NCI-H2081 treated with DMSO at 0.1 percent for 48 hours (cell line): ENCODE measurements around the gene ARPC5.
"Not testable (repeated sequence)": the region's sequence is repeated elsewhere in the genome, so short reads cannot be mapped to it uniquely, and the experiment has no call there.

Experiments
- DNase-seq: peaks from one replicate; lab custom pipeline; 2025; lab: John Stamatoyannopoulos, UW

ARPC5 gene

GRCh38 chr1:183635606-183636333 is at the start of gene ARPC5:
Gene ARPC5 (minus strand): TSS chr1:183635783. CDS start chr1:183635659, 124 bp downstream.
- DNase-seq: peak; percentile 89

DNA sequence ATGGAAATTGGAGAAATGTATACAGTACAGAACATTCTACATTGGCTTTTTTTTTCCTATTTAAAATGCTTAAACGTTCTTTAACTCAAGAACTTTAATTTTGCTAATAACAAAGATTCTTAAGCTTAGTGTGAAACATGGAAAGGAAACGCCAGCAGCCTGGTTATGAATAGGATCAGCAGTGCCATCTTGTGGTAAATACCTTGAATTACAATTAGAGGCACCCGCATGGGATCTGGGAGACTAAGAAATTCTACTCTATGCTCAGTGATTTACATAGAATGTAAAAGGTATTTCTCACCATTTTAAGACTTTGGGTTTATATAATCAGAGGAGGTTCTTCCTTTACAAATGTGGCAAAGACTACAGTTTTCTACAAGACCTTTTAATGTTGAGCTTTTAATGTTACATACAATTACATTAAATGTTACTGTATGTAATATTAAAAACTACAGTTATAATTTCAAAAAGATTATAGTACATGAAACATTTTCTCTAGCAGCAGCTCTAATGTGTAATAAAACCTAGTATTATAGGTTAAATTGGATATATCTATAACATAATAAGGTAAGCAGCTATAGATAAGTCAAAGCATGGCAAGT is 49.6 kb upstream of the ARPC5 start:
- peak; percentile 20 for DNase-seq

DNA sequence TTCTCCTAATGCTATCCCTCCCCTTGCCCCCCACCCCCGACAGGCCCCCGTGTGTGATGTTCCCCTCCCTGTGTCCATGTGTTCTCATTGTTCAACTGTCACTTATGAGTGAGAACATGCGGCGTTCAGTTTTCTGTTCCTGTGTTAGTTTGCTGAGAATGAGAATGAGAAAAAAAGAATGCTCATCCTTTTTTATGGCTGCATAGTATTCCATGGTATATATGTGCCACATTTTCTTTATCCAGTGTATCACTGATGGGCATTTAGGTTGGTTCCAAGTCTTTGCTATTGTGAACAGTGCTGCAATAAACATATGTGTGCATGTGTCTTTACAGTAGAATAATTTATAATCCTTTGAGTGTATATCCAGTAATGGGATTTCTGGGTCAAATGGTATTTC is 43.8 kb upstream of the ARPC5 start:
- DNase-seq: not testable (repeated sequence)

DNA sequence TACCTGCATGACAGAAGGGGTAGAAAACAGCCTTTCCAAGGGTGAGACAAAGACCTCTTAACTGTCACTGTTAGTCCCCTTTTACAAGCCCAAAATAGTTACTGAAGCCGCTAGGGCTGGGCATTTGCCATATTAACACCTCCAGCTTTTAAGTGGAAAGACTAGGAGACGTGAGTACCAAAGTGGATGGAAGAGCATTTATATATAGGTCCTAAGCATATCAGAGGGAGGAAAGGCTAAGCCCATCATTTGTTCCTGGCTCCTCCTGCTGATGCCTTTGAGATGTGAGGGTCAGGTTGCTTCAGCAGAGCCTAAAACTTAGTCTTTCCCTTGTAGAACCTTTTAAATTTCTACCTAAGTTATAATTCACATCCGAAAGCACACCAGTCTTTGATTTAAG is 43.2 kb upstream of the ARPC5 start:
- DNase-seq: no peak

- no peak for DNase-seq
Observed at GRCh38 chr1:183676586-183677189, 41.1 kb upstream of the ARPC5 start.

DNA sequence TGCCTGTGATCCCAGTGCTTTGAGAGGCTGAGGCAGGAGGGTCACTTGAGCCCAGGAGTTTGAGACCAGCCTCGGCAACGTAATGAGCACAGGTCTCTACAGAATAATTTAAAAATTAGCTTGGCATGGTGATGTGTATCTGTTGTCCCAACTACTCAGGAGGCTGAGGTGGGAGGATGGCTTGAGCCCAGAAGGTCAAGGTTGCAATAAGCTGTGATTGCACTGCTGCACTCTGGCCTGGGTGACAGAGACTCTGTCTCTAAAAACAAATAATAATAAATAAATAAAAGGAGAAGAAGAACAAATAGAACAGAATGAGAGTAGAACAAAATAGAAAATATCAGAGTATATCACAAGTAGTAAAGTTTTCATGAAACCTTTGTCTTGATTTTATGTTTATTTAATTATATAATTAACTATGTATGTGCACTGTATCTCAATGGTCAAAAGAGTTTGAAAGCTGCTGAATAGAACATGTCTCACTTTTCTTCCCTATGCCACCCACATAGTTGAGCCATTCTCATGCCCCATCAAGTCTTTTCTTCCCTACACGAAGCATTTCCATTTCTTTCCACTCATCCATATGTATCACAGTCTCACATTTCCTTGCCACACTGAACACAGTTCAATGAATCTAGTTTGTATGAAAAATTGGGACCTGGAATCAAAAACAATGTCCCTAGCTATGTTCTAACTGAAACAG is 40.5 kb upstream of the ARPC5 start:
- DNase-seq: no peak

DNA sequence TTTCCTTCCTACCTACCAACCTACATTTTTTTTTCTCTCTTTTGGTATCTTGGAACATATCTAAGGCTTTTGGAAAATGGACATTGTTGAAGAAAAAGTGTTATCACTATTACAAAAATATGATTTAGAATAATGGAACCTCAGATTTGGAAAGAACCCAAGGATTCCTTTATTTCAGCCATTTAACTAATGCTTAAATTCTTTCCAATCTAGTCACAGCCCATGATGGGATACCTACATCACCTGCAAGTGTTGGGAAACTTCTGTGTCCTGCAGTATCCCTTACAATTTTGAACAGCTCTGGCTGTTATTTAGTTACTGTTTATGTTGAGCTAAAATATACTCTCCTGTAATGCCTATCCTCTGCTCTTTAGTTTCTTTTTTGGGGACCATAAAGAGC is 39.8 kb upstream of the ARPC5 start:
- DNase-seq: no peak

DNA sequence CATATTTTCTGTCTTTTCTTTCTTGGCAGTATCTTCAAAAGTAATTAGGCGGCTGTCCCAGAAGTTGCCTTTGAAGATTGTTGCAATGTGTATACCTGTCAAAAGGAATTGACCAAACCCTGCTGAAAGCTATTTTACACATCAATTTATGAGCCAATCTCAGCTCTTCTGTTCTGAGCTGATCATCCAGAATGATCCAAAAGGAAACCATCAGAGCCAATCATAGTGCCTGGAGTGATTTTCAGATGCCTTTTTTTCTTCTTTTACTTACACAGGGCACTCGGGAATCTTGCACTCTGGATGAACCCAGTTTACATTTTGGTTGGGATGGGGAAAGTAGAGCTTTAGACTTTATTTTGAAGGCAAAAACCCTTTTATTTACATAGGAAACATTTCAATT is 39.3 kb upstream of the ARPC5 start:
- DNase-seq: no peak

DNA sequence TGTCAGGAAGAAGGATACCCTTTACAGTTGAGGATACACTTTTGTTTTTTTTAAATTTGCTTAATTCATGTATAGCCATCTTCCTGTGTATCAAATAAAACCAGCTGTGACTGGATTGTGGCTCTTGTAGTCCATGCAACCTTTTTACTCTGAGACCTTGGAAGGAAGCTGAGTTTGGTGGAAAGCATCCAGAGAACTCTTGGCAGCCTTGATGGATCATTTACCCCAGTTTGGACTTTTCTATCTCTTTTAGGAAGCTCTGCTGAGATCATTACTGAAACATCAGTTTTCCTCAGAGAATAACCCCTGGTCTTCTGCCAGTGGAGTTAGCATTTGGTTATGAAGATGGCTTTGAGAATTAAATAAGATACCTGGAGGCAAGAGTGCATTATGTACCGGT is 38.8 kb upstream of the ARPC5 start:
- DNase-seq: no peak

DNA sequence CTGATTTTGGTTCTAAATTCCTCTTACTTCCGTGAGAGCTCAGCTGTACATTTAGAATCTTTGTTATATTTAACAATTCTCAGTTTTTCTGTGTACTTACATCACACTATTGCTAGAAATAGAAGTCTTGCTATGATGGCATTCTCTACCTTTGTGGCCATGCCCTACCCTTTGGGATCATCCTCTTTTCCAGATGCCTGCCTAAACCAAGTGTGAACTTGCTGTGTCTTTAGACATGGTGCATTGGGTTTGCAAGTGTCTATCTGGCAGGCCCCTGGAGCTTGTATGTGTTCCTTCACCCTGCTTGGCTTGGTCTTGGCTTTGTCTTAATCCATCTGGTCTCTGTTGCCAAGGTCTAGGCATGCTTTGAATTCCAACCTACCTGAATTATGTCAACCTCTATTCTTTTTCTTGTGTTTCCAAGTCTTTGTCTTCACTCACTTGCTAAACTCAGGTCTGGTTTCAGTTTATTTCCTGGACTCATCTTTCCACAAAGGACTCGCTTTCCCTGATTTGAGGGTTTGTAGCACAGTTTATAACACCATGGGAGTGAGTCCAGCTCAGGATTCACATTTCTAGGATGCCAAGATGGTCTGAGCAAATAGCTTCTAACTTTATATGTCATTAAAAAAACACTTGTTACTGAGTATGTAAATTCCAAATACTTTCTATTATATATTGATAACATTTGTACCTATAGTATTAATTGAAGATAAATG is 38.2 kb upstream of the ARPC5 start:
- DNase-seq: no peak

GRCh38 chr1:183670169-183670568 is 34.6 kb upstream of the ARPC5 start:
- DNase-seq: no peak

GRCh38 chr1:183656355-183656754 is 20.8 kb upstream of the ARPC5 start:
- DNase-seq: no peak

- peak; percentile 58 for DNase-seq
Observed at GRCh38 chr1:183655562-183656075, 20.0 kb upstream of the ARPC5 start.

DNA sequence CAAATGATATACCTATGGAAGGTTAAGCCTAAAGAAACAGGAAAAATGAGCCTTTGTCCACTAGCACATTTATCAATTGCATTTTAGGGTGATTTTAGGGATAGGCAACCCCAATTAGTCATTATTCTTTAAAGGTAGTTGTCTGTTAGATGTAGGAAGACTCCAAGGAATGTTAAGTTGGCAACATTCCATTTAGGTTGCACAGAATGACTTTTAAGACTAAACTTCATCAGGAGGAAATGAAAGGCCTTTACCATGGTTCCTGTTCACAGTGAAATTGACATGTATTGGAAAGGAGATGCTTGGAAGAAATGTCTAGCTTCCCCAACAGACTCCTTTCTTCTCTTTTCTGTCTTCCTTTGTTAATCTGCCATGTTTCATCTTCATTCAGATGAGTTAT is 19.1 kb upstream of the ARPC5 start:
- DNase-seq: no peak

GRCh38 chr1:183653876-183654451 is 18.4 kb upstream of the ARPC5 start:
- no peak for DNase-seq

DNA sequence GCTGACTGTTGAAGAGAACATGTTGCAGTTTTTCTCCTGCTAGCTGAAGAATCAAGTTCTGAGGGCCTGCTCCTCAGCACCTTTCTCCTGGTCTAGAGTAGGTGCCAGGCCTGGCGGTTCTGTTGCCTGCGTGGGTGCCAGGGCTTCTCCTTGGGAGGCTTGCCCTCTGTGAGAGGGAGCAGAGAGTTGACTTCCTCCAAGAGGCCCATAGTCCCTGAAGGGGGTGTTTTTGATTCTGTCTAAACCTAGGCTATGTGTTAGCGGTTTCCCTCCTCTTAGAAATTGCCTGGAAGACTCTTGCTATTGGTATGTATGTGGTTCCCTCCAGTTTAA is 17.8 kb upstream of the ARPC5 start:
- DNase-seq: no peak

DNA sequence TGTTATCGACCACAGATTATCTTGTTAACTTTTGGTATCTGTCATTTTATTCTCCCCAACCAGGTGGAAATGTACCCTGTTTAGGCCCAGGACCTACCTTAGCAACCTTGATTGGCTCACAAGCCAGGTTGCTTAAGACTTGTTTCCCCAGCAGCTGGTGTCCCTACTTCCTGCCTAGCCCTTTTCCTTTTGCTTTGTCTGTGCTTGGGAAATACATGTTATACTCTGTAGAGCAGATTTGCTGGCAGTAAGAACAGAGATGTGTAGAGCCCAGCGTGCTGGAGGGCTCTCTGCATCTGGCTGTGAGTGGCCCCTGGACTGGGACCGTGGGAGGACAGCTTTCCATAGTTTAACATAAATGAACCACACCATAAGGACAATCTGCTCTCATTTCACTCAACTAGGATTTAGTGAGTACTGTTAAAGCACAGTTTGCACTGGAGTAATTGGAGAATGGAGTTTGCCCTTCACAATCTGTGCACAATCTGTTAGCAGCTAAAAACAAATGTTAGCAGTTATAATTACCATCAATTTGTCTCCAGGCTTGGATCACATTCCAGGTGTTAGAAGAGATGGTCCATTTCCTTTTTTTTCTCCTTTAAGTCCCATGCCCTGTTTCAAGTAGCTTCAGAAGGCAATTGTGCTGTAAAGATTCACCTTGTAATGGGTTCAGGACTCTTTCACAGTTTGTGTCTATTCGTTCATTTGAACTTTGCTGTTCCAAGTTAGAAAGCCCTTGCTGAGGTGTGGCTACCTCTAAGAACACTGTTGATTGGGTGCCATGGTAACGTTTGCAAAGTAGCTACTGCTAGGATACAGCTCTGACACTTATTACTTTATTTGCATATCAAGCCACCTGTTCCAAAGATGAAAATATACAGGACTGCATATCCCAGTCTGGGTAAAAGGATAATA is 17.2 kb upstream of the ARPC5 start, which contains the start of gene APOBEC4:
TSS of gene APOBEC4 (minus strand) at position 770 of the 915 bp plus-strand sequence. CDS start 4,535 bp downstream, outside the sequence.
- DNase-seq: peak; percentile 80

DNA sequence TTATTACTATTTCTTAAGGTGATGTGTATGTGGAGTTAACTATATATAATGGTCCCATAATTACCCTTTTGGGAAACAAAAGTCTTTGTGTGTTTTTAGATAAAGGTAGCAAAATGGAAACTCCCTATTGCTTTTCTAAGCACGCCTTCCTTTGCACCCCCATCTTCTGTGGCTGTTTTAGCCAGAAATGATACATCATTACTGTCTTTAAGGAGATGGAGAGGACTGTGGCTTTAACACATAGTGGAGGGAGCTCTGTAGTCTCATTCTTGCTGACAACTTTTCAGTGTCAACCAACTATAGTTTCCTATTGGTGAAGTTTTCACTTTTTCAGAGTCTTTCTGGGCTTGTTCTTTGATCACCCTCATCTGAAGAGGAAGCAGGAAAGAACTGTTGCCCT is 16.5 kb upstream of the ARPC5 start:
- no peak for DNase-seq

DNA sequence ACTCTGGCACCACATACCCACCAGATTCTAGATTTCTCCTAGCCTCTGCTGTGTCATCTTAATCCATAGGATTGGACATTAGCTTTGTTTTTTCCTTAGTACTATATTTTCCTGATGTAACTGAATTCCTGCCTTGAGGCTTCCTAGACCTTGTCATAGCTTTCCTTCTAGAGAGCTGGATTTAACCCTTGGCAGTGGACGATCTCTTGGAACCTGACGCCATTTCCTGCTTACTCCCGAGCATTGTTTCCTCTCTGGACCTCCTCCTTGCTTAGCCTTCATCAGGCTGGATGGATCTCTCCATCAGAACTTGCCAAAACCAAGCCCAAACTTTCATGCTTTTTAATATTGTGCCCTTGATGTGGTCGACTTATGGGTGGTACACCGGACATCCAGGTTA is 16.0 kb upstream of the ARPC5 start:
- DNase-seq: no peak

GRCh38 chr1:183648042-183648441 is 12.5 kb upstream of the ARPC5 start:
- no peak for DNase-seq

DNA sequence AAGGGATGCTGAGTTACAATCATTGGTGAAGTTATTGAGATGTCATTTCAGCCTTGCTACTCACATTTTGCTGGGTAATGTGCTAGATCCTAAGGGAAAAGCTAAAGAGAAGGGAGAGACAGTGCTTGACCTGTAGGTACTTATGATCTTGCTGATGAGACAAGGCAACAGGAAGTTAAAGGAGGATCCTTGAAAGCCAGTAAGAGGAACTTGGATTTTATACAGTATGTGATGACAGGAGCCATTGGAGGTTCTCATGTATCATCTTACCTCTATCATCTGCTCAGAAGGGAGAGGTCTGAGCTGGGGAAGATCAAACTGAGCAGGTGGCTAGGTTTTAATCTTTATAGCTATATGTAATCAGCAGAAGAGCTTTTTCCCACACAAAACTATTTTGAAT is 11.2 kb upstream of the ARPC5 start:
- no peak for DNase-seq
